GM21737 (cell line): ENCODE measurements around the gene ATP5PO.

Experiments used
- ATAC-seq: cut with Tn5 transposase; IDR thresholded peaks from one replicate; pipeline ENCODE4 v1.9.1; 2021; ENCODE audit warnings: mild to moderate bottlenecking, moderate library complexity; ENCODE audit not compliant: unreplicated experiment

Gene ATP5PO

DNA sequence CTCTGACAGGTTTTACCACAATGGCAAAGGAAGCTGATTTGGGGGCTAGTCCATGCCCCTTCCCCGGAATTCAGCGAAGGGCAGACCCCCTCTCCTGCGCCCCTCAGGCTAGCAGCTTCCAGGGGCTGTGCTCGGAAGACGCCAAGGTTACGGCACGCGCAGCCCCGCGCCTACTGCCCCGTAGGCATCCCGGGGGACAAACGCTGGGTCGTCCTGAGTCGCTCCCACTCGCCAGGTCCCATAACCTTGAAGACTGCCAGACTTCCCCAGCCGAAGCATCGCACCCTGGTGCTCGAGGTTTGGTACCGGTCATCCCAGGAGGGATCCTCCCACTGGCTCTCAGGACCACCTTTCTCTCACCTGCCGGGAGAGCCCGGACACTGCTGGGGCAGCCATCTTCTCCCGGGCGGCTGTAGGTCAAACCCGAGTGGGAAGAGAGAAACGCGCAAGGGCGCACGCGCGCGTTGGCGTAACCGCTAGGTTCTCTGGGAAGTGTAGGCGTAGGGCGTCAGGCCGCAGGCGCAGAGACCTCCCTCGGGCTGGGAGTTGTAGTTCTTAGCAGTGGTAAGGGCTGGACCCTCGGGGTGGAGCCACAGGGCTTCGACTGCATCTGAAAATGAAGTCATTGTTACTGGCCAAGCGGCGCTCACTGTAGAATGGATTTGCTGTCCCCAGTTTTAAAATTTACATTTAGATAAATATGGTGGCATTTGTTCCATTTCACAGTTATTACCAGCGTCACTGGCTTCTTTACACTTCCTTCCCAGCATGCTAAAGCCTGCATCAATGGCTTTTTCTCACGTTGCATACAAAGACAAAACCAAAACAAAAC, at the start of gene ATP5PO:
TSS of gene ATP5PO (minus strand) at position 437 of the 832 bp plus-strand sequence. CDS start at position 396, 41 bp downstream.
- peak; percentile 99 for ATAC-seq

GRCh38 chr21:33964706-33965325, 49.2 kb upstream of the ATP5PO start:
- ATAC-seq, result no peak

DNA sequence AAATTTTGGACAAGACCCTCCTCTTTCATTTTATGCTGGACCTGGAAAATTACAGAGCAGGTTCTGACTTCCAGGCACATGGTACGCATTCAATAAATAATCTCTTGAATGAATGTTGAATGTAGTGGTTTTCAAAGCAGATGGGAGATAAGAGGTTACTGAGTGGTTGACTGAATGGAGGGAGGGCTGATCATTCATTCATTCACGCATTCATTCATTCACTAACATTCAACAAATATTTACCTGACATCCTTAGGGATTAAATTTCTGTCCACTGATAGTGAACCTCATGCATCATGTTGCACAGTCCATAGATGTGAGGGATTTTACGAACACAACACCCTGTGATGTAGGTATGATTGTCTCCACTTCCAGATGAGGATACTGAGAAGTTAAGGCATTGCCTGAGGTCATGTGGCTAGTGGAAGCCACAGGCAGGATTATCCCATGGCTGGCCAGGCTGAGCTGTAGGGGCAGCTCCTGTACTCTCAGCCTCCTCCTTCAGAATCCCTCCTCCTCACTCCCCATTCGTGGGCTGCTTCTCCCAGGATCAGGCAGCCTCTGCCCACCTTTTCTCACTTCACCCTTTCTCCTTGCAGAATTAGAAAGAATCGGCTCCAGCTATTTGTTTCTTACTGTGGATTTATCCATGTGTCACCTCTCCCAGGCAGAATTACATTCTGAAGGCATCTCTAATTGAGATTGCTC, 48.4 kb upstream of the ATP5PO start:
- ATAC-seq, result no peak

DNA sequence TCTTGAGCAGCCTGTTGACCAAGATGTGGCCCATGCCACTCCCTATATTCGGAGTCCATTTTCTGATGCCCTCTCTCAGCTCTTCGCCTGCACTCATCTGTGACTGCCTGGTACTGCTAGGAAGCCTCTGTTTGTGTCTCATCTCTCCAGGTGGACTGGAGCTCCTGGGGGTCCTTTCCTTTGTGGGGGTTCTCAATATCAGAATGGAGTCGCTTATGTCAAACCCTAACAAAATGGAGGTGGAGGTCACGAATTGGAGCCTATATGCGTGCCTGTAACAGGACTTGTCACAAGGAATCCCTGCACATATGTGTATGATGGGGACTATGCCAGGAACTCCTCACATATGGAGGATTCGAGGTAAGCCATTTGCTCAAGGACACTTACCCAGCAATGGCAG, 46.7 kb upstream of the ATP5PO start:
- no peak for ATAC-seq

GRCh38 chr21:33961061-33961460, 45.5 kb upstream of the ATP5PO start:
- ATAC-seq, result no peak

DNA sequence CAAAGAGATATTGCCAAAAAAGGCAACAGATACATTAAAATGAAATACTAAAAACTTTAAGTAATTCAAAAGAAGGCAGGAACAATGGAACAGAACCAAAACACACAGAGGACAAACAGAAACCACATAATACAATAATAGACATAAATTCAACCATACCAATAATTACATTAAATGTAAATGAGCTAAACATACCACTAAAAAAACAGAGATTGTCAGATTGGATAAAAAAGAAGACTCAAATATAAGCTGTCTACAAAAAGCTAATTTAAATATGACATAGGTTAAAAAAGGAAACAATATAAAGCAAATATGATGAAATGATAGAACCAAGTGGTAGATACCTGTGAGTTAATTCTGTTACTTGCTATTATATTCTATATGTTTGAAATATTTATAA, 44.1 kb upstream of the ATP5PO start:
- ATAC-seq, result no peak

GRCh38 chr21:33954395-33954794, 38.8 kb upstream of the ATP5PO start:
- no peak for ATAC-seq

DNA sequence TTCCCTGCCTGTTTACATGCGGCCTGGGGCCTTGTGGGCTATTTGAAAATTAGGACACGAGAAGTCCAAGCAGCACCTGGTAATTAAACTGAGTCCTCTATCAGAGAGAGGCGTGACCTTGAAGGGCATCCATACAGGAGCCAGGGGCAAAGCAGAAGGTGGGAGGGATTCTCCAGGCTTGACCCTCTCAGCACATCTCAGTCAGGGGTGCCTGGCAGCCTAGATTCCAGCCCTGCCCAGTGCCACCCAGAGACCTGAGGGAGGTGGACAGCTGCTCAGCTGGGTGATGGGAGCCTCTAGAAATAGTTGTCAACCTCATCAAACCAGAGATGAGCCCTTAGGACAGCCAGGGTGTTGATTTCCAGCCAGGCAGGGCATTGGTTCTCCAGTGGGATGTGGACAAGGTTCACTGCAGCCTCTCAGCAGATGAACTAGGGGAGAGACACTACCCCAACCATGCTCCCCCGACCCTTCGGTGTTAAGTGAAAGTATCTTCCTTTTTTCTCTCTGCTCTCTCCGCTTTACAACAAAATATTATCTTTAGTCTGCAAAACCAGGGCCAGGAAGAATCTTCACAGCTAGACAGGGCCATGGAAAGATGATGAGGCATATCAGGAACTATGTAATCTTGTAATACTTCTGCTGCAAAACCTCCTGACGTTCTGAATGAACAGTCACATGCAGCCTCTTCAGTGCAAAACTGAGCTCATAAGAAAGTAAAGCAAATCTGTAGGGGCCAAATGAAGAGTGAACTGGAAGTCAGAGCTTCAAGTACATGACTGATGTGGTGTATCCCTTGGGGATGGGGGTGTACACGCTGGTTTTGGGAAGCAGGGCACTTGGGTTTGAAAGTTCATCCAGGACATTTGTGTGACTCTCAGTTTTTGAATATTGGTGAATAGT, 35.9 kb upstream of the ATP5PO start:
- no peak for ATAC-seq

- ATAC-seq, result no peak
Observed at GRCh38 chr21:33950431-33951079, 35.0 kb upstream of the ATP5PO start.

GRCh38 chr21:33949516-33950430, 34.2 kb upstream of the ATP5PO start:
- no peak for ATAC-seq

GRCh38 chr21:33948951-33949444, 33.4 kb upstream of the ATP5PO start:
- no peak for ATAC-seq

DNA sequence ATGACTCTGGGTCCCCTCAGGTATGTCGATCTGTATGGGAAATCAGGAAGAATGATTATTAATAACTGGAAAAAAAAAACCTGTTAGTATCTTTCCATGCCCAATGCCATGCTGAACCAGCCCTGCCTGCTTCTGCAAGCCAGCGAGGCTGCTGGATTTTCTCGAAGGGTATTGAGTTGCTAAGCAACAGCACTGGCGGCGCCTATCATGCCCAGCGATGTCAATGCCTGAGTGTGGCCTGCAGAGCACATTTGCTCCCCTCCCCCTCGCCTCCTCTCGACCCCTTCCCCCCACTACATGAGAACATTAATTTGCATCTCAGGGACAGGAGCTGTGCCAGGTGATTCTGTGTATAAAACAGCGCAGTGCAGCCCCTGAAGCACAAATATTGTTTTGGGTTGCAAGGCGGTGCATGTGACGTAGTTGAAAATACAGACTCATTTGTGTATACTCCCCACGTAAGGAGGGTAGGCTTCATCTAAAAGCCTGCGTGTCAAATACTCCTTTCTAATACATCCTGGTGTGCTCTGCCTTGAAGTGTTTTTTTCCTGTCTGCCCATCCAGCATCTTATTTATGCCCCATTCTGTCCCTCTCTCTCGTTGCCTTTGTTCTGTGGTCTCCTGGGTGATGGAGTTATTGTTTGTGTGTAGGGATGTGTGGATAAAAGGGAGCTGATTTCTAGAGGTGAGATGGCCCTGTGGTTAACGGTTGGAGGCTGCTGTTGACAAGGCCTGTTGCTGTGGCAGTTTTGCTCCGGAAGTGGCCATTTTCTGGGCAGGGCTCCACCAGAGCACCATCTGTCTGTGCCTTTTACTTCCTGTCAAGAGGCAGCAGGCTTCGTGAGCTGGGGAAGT, 32.7 kb upstream of the ATP5PO start:
- ATAC-seq, result peak; percentile 48

DNA sequence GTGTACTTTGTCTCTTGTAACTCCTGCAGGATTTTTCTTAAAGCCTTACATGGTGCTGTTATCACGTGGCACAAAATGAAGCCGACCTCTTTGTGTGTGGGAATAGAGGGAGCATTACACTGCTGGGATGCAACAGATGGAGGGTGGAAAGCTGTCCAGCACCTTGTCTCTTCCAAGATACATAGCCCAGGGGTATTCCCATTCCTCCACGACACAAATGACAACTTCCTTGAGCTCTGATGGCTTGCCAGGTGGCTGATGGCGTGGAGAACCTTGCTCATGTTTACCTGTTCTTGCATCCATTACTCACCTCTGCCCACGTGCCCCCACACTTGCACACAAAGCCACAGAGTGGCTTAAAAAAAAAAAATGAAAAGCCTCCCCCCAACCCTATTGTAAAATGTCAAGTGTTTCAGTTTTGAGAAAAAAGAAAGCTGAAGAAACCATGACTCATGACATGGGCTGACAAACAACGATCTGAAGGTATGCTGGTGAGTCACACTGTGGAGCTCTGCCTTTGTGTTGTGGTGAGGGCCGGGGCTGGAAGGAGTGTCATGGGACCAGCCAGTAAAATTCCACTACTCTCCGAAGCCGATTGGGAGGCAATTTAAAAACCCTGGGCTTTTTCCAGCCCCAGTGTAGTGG, 32.0 kb upstream of the ATP5PO start:
- peak; percentile 44 for ATAC-seq

GRCh38 chr21:33945652-33946270, 30.2 kb upstream of the ATP5PO start:
- ATAC-seq, result no peak

GRCh38 chr21:33944185-33944763, 28.7 kb upstream of the ATP5PO start:
- ATAC-seq, result no peak

- ATAC-seq, result no peak
Observed at GRCh38 chr21:33943293-33943692, 27.7 kb upstream of the ATP5PO start.

GRCh38 chr21:33942426-33942825, 26.8 kb upstream of the ATP5PO start:
- ATAC-seq, result no peak
